ENCODE data around the gene OR1F1. TPM values are rescaled to one million over a fixed set of nuclear protein-coding genes. Genes with fewer than 3 reads are reported as not detected.

The OR1F1 gene
- total RNA-seq, 2 experiments from 2014 or later: not detected

GRCh38 chr16:3243882-3244281 lies 55.9 kb downstream of the OR1F1 start:
- no peak overlapping the region for H3K27ac Mint-ChIP-seq
- H3K4me1 Mint-ChIP-seq (ENCODE audit: low read depth): no peaks in the 10 kb centered on the region
- Histone ChIP-seq H3K4me1 (ENCODE audit: insufficient read depth, low read length) (peaks cover 7% of the 10 kb centered on the region), H3K36me3 (ENCODE audit: insufficient read depth, low read length) (no peaks in the 10 kb centered on the region), H3K27ac (ENCODE audit: low read depth in 1 of 2, low read length in 2 of 2) (no peak overlapping the region), H3K4me3 (ENCODE audit: low read length) (no peak overlapping the region), H3K27me3 (ENCODE audit: control insufficient read depth in 1 of 2, insufficient read depth in 2 of 2, low read length in 2 of 2) (no peaks in the 10 kb centered on the region), H3K9me3 (ENCODE audit: control insufficient read depth in 1 of 2, insufficient read depth in 1 of 2, low read length in 2 of 2) (no peaks in the 10 kb centered on the region)
- peaks cover 13% of the 10 kb centered on the region for H3K27me3 Mint-ChIP-seq
- H3K4me3 Mint-ChIP-seq: no peak overlapping the region
- H3K9me3 Mint-ChIP-seq: no peaks in the 10 kb centered on the region
- no peak for DNase-seq
- no peaks in the 10 kb centered on the region for H3K36me3 Mint-ChIP-seq (ENCODE audit: low read depth)
- ChIA-PET CTCF (no interaction called here), POLR2A (no interaction called here)
- TF ChIP-seq CTCF (IDR thresholded peaks at IDR 0.05): no peak
- intact Hi-C loops (cut with DNase I, micrococcal nuclease): loop anchor here in 1 of 2 experiments (2.0 kb wide), 1 partner anchor 13 kb away; the partner anchor contains the start of gene MEFV
- ATAC-seq (ENCODE audit: poor library complexity): no peak

GRCh38 chr16:3246002-3246401 lies 58.0 kb downstream of the OR1F1 start:
- Mint-ChIP-seq H3K27ac (no peak overlapping the region), H3K27me3 (peaks cover 7% of the 10 kb centered on the region), H3K36me3 (ENCODE audit: low read depth) (no peaks in the 10 kb centered on the region), H3K4me3 (no peak overlapping the region), H3K4me1 (ENCODE audit: low read depth) (no peaks in the 10 kb centered on the region), H3K9me3 (no peaks in the 10 kb centered on the region)
- TF ChIP-seq CTCF (IDR thresholded peaks at IDR 0.05): no peak
- Histone ChIP-seq H3K27me3 (ENCODE audit: control insufficient read depth in 1 of 2, insufficient read depth in 2 of 2, low read length in 2 of 2) (no peaks in the 10 kb centered on the region), H3K4me3 (ENCODE audit: low read length) (no peak overlapping the region), H3K36me3 (ENCODE audit: insufficient read depth, low read length) (no peaks in the 10 kb centered on the region), H3K9me3 (ENCODE audit: control insufficient read depth in 1 of 2, insufficient read depth in 1 of 2, low read length in 2 of 2) (no peaks in the 10 kb centered on the region), H3K4me1 (ENCODE audit: insufficient read depth, low read length) (peaks cover 7% of the 10 kb centered on the region), H3K27ac (ENCODE audit: low read depth in 1 of 2, low read length in 2 of 2) (no peak overlapping the region)
- intact Hi-C loops (cut with DNase I, micrococcal nuclease): no loop called here
- ChIA-PET POLR2A (no interaction called here), CTCF (no interaction called here)
- ATAC-seq (ENCODE audit: poor library complexity) (no peak), DNase-seq (no peak)

- no peak for ATAC-seq (ENCODE audit: poor library complexity)
- ChIA-PET POLR2A (no interaction called here), CTCF (no interaction called here)
- Mint-ChIP-seq H3K36me3 (ENCODE audit: low read depth) (no peaks in the 10 kb centered on the region), H3K9me3 (no peaks in the 10 kb centered on the region), H3K4me1 (ENCODE audit: low read depth) (no peaks in the 10 kb centered on the region), H3K27me3 (peaks cover 7% of the 10 kb centered on the region), H3K4me3 (no peak overlapping the region), H3K27ac (no peak overlapping the region)
- Histone ChIP-seq H3K27me3 (ENCODE audit: control insufficient read depth in 1 of 2, insufficient read depth in 2 of 2, low read length in 2 of 2) (no peaks in the 10 kb centered on the region), H3K27ac (ENCODE audit: low read depth in 1 of 2, low read length in 2 of 2) (no peak overlapping the region), H3K4me3 (ENCODE audit: low read length) (no peak overlapping the region), H3K9me3 (ENCODE audit: control insufficient read depth in 1 of 2, insufficient read depth in 1 of 2, low read length in 2 of 2) (no peaks in the 10 kb centered on the region), H3K4me1 (ENCODE audit: insufficient read depth, low read length) (peaks cover 7% of the 10 kb centered on the region), H3K36me3 (ENCODE audit: insufficient read depth, low read length) (no peaks in the 10 kb centered on the region)
- DNase-seq: no peak
- TF ChIP-seq CTCF (IDR thresholded peaks at IDR 0.05): no peak
- intact Hi-C loops (cut with DNase I, micrococcal nuclease): no loop called here
Observed at GRCh38 chr16:3246876-3247275, 58.9 kb downstream of the OR1F1 start.

Data from CD4-positive, alpha-beta T cell (primary cell).